Osteoblast (primary cell): Measurements from ENCODE around the gene EML4. TPM values are rescaled to one million over a fixed set of nuclear protein-coding genes. Genes with fewer than 3 reads are reported as not detected.

ENCODE experiments used
- DNase-seq: peaks from one replicate; pipeline ENCODE4 v3.0.0; 2011; ENCODE audit warnings: low spot score, mixed read lengths; ENCODE audit not compliant: insufficient read length; ENCODE audit errors: missing footprints
- H2AFZ ChIP-seq: 2 replicates; pipeline ENCODE4 v1.6.0; 2011; ENCODE audit warnings: mild to moderate bottlenecking, low read length
- H3K27ac ChIP-seq: 2 replicates; pipeline ENCODE4 v1.5.1; 2011; ENCODE audit warnings: mild to moderate bottlenecking, low read depth, low read length, moderate library complexity
- H3K27me3 ChIP-seq: 2 replicates; pipeline ENCODE4 v1.6.0; 2012; ENCODE audit warnings: mild to moderate bottlenecking, control low read depth, inconsistent platforms, low read length, moderate library complexity; ENCODE audit not compliant: insufficient read depth
- H3K36me3 ChIP-seq: 2 replicates; pipeline ENCODE4 v1.5.1; 2011; ENCODE audit warnings: mild to moderate bottlenecking, low read length, control low read depth, moderate library complexity; ENCODE audit not compliant: insufficient read depth
- H3K4me1 ChIP-seq: 2 replicates; pipeline ENCODE4 v1.5.1; 2011; ENCODE audit warnings: mild to moderate bottlenecking, low read length, control low read depth, moderate library complexity; ENCODE audit not compliant: insufficient read depth
- H3K4me2 ChIP-seq: 2 replicates; pipeline ENCODE4 v1.6.0; 2011; ENCODE audit warnings: mild to moderate bottlenecking, low read length; ENCODE audit not compliant: insufficient read depth
- H3K4me3 ChIP-seq: fragments of 200-600 bp; sonication (generic); 3 replicates; pipeline ENCODE4 v1.5.1; 2012; ENCODE audit warnings: mild to moderate bottlenecking, low read length, inconsistent platforms; ENCODE audit not compliant: insufficient read depth
- H3K79me2 ChIP-seq: 2 replicates; pipeline ENCODE4 v1.6.0; 2012; ENCODE audit warnings: mild to moderate bottlenecking, low read length, control low read depth, inconsistent platforms; ENCODE audit not compliant: insufficient read depth
- H3K9me3 ChIP-seq: 2 replicates; pipeline ENCODE4 v1.5.1; 2011; ENCODE audit warnings: low read depth, low read length, control low read depth
- H4K20me1 ChIP-seq: 2 replicates; pipeline ENCODE4 v1.6.0; 2012; ENCODE audit warnings: mild to moderate bottlenecking, low read length, control low read depth; ENCODE audit not compliant: insufficient read depth
- total RNA-seq: library from RNA; depleted of rRNA; stranded (reverse); fragments of >200 nt; gene quantifications from 2 replicates; pipeline ENCODE4 v1.2.3, GENCODE V29; 2012
- TF ChIP-seq, protein P1 (sequence below): IDR thresholded peaks from 2 replicates; pipeline ENCODE4 v1.5.1; 2011; ENCODE audit warnings: mild to moderate bottlenecking, low read depth, low read length, moderate library complexity; ENCODE audit errors: extremely low read depth

Gene EML4
- total RNA-seq, 1 donor: 91.9 TPM

GRCh38 chr2:42207826-42208225, 38.7 kb downstream of the EML4 start:
- Histone ChIP-seq H3K9me3 (no peaks in the 10 kb centered on the region), H3K27ac (no peak overlapping the region), H2AFZ (no peak overlapping the region), H4K20me1 (peaks cover 2% of the 10 kb centered on the region), H3K79me2 (peaks cover 80% of the 10 kb centered on the region), H3K4me2 (no peak overlapping the region), H3K4me3 (no peak overlapping the region), H3K4me1 (peaks cover 6% of the 10 kb centered on the region), H3K36me3 (no peaks in the 10 kb centered on the region), H3K27me3 (no peaks in the 10 kb centered on the region)
- DNase-seq: no peak
- TF ChIP-seq, protein P1, sequence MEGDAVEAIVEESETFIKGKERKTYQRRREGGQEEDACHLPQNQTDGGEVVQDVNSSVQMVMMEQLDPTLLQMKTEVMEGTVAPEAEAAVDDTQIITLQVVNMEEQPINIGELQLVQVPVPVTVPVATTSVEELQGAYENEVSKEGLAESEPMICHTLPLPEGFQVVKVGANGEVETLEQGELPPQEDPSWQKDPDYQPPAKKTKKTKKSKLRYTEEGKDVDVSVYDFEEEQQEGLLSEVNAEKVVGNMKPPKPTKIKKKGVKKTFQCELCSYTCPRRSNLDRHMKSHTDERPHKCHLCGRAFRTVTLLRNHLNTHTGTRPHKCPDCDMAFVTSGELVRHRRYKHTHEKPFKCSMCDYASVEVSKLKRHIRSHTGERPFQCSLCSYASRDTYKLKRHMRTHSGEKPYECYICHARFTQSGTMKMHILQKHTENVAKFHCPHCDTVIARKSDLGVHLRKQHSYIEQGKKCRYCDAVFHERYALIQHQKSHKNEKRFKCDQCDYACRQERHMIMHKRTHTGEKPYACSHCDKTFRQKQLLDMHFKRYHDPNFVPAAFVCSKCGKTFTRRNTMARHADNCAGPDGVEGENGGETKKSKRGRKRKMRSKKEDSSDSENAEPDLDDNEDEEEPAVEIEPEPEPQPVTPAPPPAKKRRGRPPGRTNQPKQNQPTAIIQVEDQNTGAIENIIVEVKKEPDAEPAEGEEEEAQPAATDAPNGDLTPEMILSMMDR: no peak

DNA sequence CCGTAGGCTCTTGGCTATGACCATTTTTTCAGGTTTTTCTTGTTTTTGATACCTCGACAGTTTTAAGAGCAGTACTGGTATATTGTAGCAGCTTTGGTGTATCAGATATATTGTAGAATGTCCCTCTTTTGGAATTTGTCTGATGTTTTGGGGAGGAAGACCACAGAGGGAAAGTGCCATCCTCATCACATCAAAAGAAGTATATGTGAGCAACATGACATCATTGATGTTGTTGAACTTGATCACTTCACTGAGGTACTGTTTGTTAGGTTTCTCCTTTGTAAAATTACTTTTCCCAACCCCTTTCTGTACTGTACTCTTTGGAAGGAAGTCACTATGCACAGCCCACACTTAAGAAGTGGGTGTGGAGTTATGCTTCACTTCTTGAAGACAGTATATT, 41.0 kb downstream of the EML4 start:
- Histone ChIP-seq H3K4me1 (no peaks in the 10 kb centered on the region), H4K20me1 (peaks cover 2% of the 10 kb centered on the region), H3K9me3 (no peaks in the 10 kb centered on the region), H3K4me2 (no peak overlapping the region), H3K27me3 (no peaks in the 10 kb centered on the region), H2AFZ (no peak overlapping the region), H3K79me2 (peaks cover 77% of the 10 kb centered on the region), H3K36me3 (no peaks in the 10 kb centered on the region), H3K4me3 (no peak overlapping the region), H3K27ac (no peak overlapping the region)
- DNase-seq: no peak
- TF ChIP-seq, protein P1: no peak

GRCh38 chr2:42211291-42211690, 42.1 kb downstream of the EML4 start:
- peaks cover 70% of the 10 kb centered on the region for H3K79me2 ChIP-seq

DNA sequence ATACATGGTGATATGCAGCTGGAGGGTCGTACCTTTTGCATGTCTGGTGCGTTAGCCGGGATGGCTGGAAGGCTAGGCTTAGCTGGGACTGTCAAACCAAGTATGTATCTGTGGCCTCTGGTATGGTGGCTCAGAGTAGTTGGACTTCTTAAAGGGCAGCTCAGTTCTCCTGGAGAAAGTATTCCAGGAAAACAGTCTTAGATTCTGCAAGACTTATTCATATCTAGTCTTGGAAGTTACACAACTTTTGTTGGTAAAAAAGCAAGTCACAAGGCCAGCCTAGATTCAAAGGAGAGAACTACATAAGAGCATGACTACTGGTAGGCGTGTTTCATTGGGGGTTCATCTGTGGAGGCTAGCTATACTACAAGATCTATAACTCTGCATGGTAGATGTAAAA, 45.5 kb downstream of the EML4 start:
- peak; percentile 22 for DNase-seq

More at GRCh38 chr2:42211291-42211690, 42.1 kb downstream of the EML4 start:
- TF ChIP-seq, protein P1: no peak
- Histone ChIP-seq H2AFZ (no peak overlapping the region), H3K9me3 (no peaks in the 10 kb centered on the region), H3K4me2 (no peak overlapping the region), H3K27ac (no peak overlapping the region), H3K36me3 (no peaks in the 10 kb centered on the region), H3K4me3 (no peak overlapping the region), H3K27me3 (no peaks in the 10 kb centered on the region), H3K4me1 (no peaks in the 10 kb centered on the region), H4K20me1 (no peaks in the 10 kb centered on the region)
- no peak for DNase-seq

More for the DNA sequence above, 45.5 kb downstream of the EML4 start:
- TF ChIP-seq, protein P1: no peak
- H3K79me2 ChIP-seq: peaks cover 75% of the 10 kb centered on the region
- H3K36me3 ChIP-seq: no peaks in the 10 kb centered on the region
- H3K4me3 ChIP-seq: no peak overlapping the region
- no peak overlapping the region for H3K27ac ChIP-seq
- no peak overlapping the region for H3K4me2 ChIP-seq
- H3K9me3 ChIP-seq: no peaks in the 10 kb centered on the region
- peaks cover 10% of the 10 kb centered on the region for H3K4me1 ChIP-seq
- no peaks in the 10 kb centered on the region for H4K20me1 ChIP-seq
- no peak overlapping the region for H2AFZ ChIP-seq
- H3K27me3 ChIP-seq: no peaks in the 10 kb centered on the region
